GM12878 (cell line): ENCODE results near the gene PHC3. TPM values are rescaled to one million over a fixed set of nuclear protein-coding genes. Genes with fewer than 3 reads are reported as not detected.

Source experiments
- ATF3 ChIP-seq: IDR thresholded peaks from 2 replicates; pipeline ENCODE4 v1.6.1; 2011; ENCODE audit warnings: low read depth, mild to moderate bottlenecking, low read length, moderate library complexity, borderline replicate concordance; ENCODE audit errors: extremely low read depth
- ATF7 ChIP-seq: fragments of 450-650 bp; IDR thresholded peaks from 2 replicates; pipeline ENCODE4 v1.6.1; 2016; ENCODE audit warnings: low read depth, mild to moderate bottlenecking
- BHLHE40 ChIP-seq, 2 experiments: fragments of 450-650 bp in 1 of 2; IDR thresholded peaks; 2 replicates each; pipeline ENCODE4 v1.6.1; 2011 to 2017; ENCODE audit warnings: low read depth in 2 of 2, borderline replicate concordance in 1 of 2, improper control_type of control experiment in 1 of 2, low read length in 1 of 2, mild to moderate bottlenecking in 1 of 2
- CHD4 ChIP-seq: fragments of 200-600 bp; sonication (generic); IDR thresholded peaks from 2 replicates; pipeline ENCODE4 v1.6.1; 2016; ENCODE audit warnings: mild to moderate bottlenecking
- CREB1 ChIP-seq: IDR thresholded peaks from 2 replicates; pipeline ENCODE4 v1.6.1; 2012; ENCODE audit warnings: low read depth, mild to moderate bottlenecking, inconsistent platforms
- CREM ChIP-seq: IDR thresholded peaks from 2 replicates; pipeline ENCODE4 v1.6.1; 2014; ENCODE audit warnings: antibody characterized with exemption, low read depth
- E4F1 ChIP-seq: fragments of 450-650 bp; IDR thresholded peaks from 2 replicates; pipeline ENCODE4 v1.6.1; 2018; ENCODE audit warnings: borderline replicate concordance, mild to moderate bottlenecking; ENCODE audit not compliant: partially characterized antibody
- FOXK2 ChIP-seq: fragments of 450-650 bp; IDR thresholded peaks from 2 replicates; pipeline ENCODE4 v1.6.1; 2017; ENCODE audit warnings: mild to moderate bottlenecking, moderate library complexity
- FOXM1 ChIP-seq: IDR thresholded peaks from 2 replicates; pipeline ENCODE4 v1.6.1; 2012; ENCODE audit warnings: low read depth, mild to moderate bottlenecking, inconsistent platforms, low read length, moderate library complexity
- HDGF ChIP-seq: fragments of 450-650 bp; IDR thresholded peaks from 2 replicates; pipeline ENCODE4 v1.6.1; 2016; ENCODE audit warnings: antibody characterized with exemption
- IRF4 ChIP-seq: IDR thresholded peaks from 2 replicates; pipeline ENCODE4 v1.6.1; 2011; ENCODE audit warnings: low read depth, low read length
- MYC ChIP-seq: IDR thresholded peaks from 2 replicates; pipeline ENCODE4 v1.6.1; 2011; ENCODE audit warnings: mild to moderate bottlenecking, low read length, moderate library complexity, inconsistent platforms; ENCODE audit not compliant: insufficient read depth, insufficient replicate concordance, insufficient read length, severe bottlenecking
- NR2F1 ChIP-seq: fragments of 450-650 bp; conservative IDR thresholded peaks from 2 replicates; pipeline ENCODE4 v1.6.1; 2017; ENCODE audit warnings: mild to moderate bottlenecking
- PML ChIP-seq: IDR thresholded peaks from 2 replicates; pipeline ENCODE4 v1.6.1; 2012; ENCODE audit warnings: low read length, inconsistent platforms
- PRDM15 ChIP-seq: fragments of 450-650 bp; formaldehyde crosslinking; IDR thresholded peaks from 2 replicates; pipeline ENCODE4 v1.4.0; 2020; ENCODE audit warnings: mild to moderate bottlenecking, moderate library complexity
- RAD51 ChIP-seq: fragments of 450-650 bp; IDR thresholded peaks from 2 replicates; pipeline ENCODE4 v1.6.1; 2016; ENCODE audit warnings: moderate library complexity, mild to moderate bottlenecking, inconsistent platforms
- SP1 ChIP-seq: IDR thresholded peaks from one replicate; pipeline ENCODE4 v1.6.1; 2011; ENCODE audit warnings: low read depth, low read length
- SREBF2 ChIP-seq: IDR thresholded peaks from 2 replicates; pipeline ENCODE4 v1.6.1; 2012; ENCODE audit warnings: mild to moderate bottlenecking, low read length
- SUPT20H ChIP-seq: IDR thresholded peaks from 2 replicates; pipeline ENCODE4 v1.6.1; 2011; ENCODE audit warnings: low read depth, mild to moderate bottlenecking, low read length, moderate library complexity, borderline replicate concordance; ENCODE audit not compliant: control insufficient read depth
- TCF7 ChIP-seq: IDR thresholded peaks from 2 replicates; pipeline ENCODE4 v1.6.1; 2014; ENCODE audit warnings: antibody characterized with exemption, borderline replicate concordance
- ZNF217 ChIP-seq: fragments of 450-650 bp; IDR thresholded peaks from 2 replicates; pipeline ENCODE4 v1.6.1; 2017; ENCODE audit warnings: antibody characterized with exemption, mild to moderate bottlenecking
- ZNF384 ChIP-seq: IDR thresholded peaks from 2 replicates; pipeline ENCODE4 v1.6.1; 2012; ENCODE audit warnings: low read depth, mild to moderate bottlenecking, low read length, improper control_type of control experiment, borderline replicate concordance
- ZZZ3 ChIP-seq: IDR thresholded peaks from 2 replicates; pipeline ENCODE4 v1.6.1; 2011; ENCODE audit warnings: low read depth; ENCODE audit not compliant: control insufficient read depth, insufficient read length
- polyA plus RNA-seq, 11 experiments: library from polyadenylated mRNA; depleted of rRNA in 4 of 11; unstranded in 6 of 11; stranded (reverse) in 5 of 11; fragments of >200 nt; fragmentation: Nextera tagmentation in 4 of 11; fragmentation: Illumina TruSeq in 1 of 11; extraction: Ambion mirVana in 4 of 11; extraction: Trizol in 1 of 11; gene quantifications; 1 replicate in 1 of 11; 2 replicates in 10 of 11; pipeline versions ENCODE4 v1.2.1 to v1.2.3, GENCODE V29; 2011 to 2016; ENCODE audit warnings: inconsistent platforms in 2 of 11, missing spikeins in 2 of 11, low read depth in 1 of 11
- total RNA-seq, 4 experiments: library from RNA; depleted of rRNA in 3 of 4; stranded (reverse); fragments of >200 nt in 3 of 4; fragmentation: Illumina TruSeq in 1 of 4; extraction: Trizol in 1 of 4; gene quantifications; 2 replicates each; pipeline versions ENCODE4 v1.2.1 to v1.2.3, GENCODE V29; 2013 to 2021
- TF ChIP-seq, protein P1 (sequence below): fragments of 150-350 bp; IDR thresholded peaks from 2 replicates; pipeline ENCODE4 v1.6.1; 2014; ENCODE audit warnings: mild to moderate bottlenecking, low read depth, low read length

PHC3 gene
- total and polyA plus RNA-seq, 10 of the 15 experiments (the other 5 are each of a cell fraction or from before 2014, with no cell fraction given): 3.3 to 62.3 (median 22.1) TPM

DNA sequence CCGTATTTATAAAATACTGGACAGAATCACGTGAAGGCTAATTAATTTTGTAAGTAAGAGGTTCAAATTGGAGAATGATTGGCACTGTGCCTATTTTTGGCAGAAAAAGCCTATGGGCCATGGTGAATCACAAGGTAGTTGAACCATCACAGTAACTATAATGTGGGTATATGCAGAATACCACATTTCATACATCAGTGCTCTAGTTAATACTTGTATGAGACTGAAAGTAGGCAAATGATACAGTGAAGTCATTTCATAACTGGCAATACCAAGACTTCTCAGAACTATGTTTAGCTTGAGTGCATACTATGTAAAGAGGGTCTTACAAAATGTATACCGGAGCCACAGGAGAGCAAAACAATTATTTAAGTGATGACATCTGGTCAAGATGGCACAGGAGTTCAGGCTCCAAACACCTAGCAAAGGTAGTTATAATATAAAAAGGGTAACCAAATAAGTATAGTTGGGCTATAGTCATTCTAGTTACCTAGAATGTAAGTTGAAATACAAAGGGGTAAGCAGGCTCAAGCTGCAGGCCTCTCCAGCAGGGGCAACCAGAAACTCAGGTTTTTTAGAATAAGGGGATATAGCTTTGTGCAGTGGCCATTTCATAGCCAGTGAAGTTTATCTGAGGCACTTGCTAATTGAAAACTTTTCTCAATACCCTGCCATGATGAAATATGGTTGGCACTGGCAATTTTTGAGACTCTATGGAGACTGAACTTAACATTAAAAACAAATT, 124.7 kb downstream of the PHC3 start (continued):
- TF ChIP-seq, protein P1, sequence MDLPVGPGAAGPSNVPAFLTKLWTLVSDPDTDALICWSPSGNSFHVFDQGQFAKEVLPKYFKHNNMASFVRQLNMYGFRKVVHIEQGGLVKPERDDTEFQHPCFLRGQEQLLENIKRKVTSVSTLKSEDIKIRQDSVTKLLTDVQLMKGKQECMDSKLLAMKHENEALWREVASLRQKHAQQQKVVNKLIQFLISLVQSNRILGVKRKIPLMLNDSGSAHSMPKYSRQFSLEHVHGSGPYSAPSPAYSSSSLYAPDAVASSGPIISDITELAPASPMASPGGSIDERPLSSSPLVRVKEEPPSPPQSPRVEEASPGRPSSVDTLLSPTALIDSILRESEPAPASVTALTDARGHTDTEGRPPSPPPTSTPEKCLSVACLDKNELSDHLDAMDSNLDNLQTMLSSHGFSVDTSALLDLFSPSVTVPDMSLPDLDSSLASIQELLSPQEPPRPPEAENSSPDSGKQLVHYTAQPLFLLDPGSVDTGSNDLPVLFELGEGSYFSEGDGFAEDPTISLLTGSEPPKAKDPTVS: no peak
- TF ChIP-seq SUPT20H: no peak
- TF ChIP-seq ZZZ3: no peak
- peak; percentile 89 for TF ChIP-seq IRF4
- TF ChIP-seq PML: peak; percentile 73
- peak; percentile 84 for TF ChIP-seq CREM
- no peak for TF ChIP-seq ZNF384
- peak; percentile 100 for TF ChIP-seq ZNF217
- TF ChIP-seq ATF3: no peak
- TF ChIP-seq SP1: peak; percentile 10
- TF ChIP-seq E4F1: no peak
- peak; percentile 71 for TF ChIP-seq CREB1
- no peak for TF ChIP-seq SREBF2
- TF ChIP-seq RAD51: no peak
- no peak for TF ChIP-seq MYC
- peak; percentile 96 for TF ChIP-seq FOXM1
- TF ChIP-seq FOXK2: no peak
- no peak for TF ChIP-seq HDGF
- peak; percentile 75 for TF ChIP-seq ATF7
- peak; percentile 53 to 63; a peak in 3 of 4 replicates for TF ChIP-seq BHLHE40 (IDR thresholded peaks at IDR 0.05; ENCODE audit: borderline replicate concordance in 1 of 2, low read depth in 2 of 2, low read length in 1 of 2)
- TF ChIP-seq PRDM15 (CRISPR knock-in tag): no peak
- peak; percentile 78 for TF ChIP-seq TCF7
- no peak for TF ChIP-seq CHD4
- peak; percentile 93 for TF ChIP-seq NR2F1
